Loucy (cell line): Measurements from ENCODE around the gene ERO1A.
A peak's percentile ranks its signal among the peaks of the same experiment; 100 is the strongest.

ENCODE experiments used
- H2AFZ ChIP-seq: fragments of 200-600 bp; sonication (generic); 2 replicates; pipeline ENCODE4 v1.6.0; 2016; ENCODE audit warnings: antibody characterized with exemption, mild to moderate bottlenecking, low read length, moderate library complexity
- H3F3A ChIP-seq: fragments of 200-600 bp; 2 replicates; pipeline ENCODE4 v1.6.0; 2016; ENCODE audit warnings: antibody characterized with exemption, low read depth, mild to moderate bottlenecking
- H3K27me3 ChIP-seq: fragments of 200-600 bp; sonication (generic); 2 replicates; pipeline ENCODE4 v1.6.1; 2014; ENCODE audit warnings: low read length, mild to moderate bottlenecking; ENCODE audit not compliant: insufficient read depth, poor library complexity, severe bottlenecking
- H3K36me3 ChIP-seq: fragments of 200-600 bp; sonication (generic); 2 replicates; pipeline ENCODE4 v1.6.1; 2016; ENCODE audit warnings: low read length; ENCODE audit not compliant: insufficient read depth
- H3K4me1 ChIP-seq: fragments of 200-600 bp; sonication (generic); 2 replicates; pipeline ENCODE4 v1.5.1; 2014; ENCODE audit warnings: low read length, mild to moderate bottlenecking; ENCODE audit not compliant: insufficient read depth, poor library complexity, severe bottlenecking
- H3K4me2 ChIP-seq: fragments of 200-600 bp; sonication (generic); 2 replicates; pipeline ENCODE4 v1.6.0; 2014; ENCODE audit warnings: antibody characterized with exemption, low read length, low read depth, mild to moderate bottlenecking; ENCODE audit not compliant: poor library complexity, severe bottlenecking
- H3K4me3 ChIP-seq: fragments of 200-600 bp; sonication (generic); 2 replicates; pipeline ENCODE4 v1.5.1; 2014; ENCODE audit warnings: low read length, mild to moderate bottlenecking, mixed read lengths; ENCODE audit not compliant: poor library complexity, severe bottlenecking
- H3K79me2 ChIP-seq: fragments of 200-600 bp; sonication (generic); 2 replicates; pipeline ENCODE4 v1.6.1; 2014; ENCODE audit warnings: low read length; ENCODE audit not compliant: insufficient read depth
- H3K9ac ChIP-seq: fragments of 200-600 bp; sonication (generic); 2 replicates; pipeline ENCODE4 v1.6.0; 2014; ENCODE audit warnings: mild to moderate bottlenecking, low read depth, low read length, moderate library complexity; ENCODE audit not compliant: poor library complexity, severe bottlenecking
- H3K9me2 ChIP-seq: fragments of 200-600 bp; sonication (generic); replicated peaks from 2 replicates; pipeline ENCODE4 v1.6.1; 2016; ENCODE audit warnings: low read depth, low read length, mixed read lengths
- H3K9me3 ChIP-seq: fragments of 200-600 bp; sonication (generic); 2 replicates; pipeline ENCODE4 v1.6.1; 2014; ENCODE audit warnings: mild to moderate bottlenecking, antibody characterized with exemption, low read length, low read depth; ENCODE audit not compliant: insufficient read depth
- H4K20me1 ChIP-seq: fragments of 200-600 bp; sonication (generic); 2 replicates; pipeline ENCODE4 v1.6.0; 2014; ENCODE audit warnings: antibody characterized with exemption, low read length, mild to moderate bottlenecking; ENCODE audit not compliant: insufficient read depth, poor library complexity, severe bottlenecking
- EZH2phosphoT487 ChIP-seq: fragments of 200-600 bp; IDR thresholded peaks from 2 replicates; pipeline ENCODE4 v1.6.1; 2018; ENCODE audit warnings: antibody characterized with exemption, mild to moderate bottlenecking, moderate library complexity, borderline replicate concordance
- TF ChIP-seq, protein P1 (sequence below): fragments of 200-600 bp; sonication (generic); conservative IDR thresholded peaks from 2 replicates; pipeline ENCODE4 v1.5.1; 2014; ENCODE audit warnings: mild to moderate bottlenecking, antibody characterized with exemption, low read length

Gene ERO1A

DNA sequence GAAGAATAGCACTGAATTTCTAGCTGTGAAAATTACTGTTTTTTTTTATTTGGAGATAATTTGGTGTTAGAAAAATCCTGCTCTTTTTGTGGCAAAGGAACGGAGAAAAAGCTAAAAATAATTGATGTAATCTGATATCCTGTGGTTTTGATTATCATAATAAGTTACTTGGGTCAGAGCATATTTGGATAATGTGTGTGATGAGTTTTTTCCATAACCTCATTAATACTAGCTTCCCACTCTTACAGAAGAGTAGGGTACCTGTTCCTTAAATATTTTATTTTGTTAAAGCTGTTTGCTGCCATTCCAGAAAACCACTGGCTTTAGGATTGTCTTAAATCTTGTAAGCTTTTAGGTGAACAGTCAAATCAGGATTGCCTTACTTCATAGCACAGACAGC, 16.3 kb upstream of the ERO1A start:
- no peaks in the 10 kb centered on the region for H3K27me3 ChIP-seq
- TF ChIP-seq, protein P1, sequence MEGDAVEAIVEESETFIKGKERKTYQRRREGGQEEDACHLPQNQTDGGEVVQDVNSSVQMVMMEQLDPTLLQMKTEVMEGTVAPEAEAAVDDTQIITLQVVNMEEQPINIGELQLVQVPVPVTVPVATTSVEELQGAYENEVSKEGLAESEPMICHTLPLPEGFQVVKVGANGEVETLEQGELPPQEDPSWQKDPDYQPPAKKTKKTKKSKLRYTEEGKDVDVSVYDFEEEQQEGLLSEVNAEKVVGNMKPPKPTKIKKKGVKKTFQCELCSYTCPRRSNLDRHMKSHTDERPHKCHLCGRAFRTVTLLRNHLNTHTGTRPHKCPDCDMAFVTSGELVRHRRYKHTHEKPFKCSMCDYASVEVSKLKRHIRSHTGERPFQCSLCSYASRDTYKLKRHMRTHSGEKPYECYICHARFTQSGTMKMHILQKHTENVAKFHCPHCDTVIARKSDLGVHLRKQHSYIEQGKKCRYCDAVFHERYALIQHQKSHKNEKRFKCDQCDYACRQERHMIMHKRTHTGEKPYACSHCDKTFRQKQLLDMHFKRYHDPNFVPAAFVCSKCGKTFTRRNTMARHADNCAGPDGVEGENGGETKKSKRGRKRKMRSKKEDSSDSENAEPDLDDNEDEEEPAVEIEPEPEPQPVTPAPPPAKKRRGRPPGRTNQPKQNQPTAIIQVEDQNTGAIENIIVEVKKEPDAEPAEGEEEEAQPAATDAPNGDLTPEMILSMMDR: no peak
- no peak for TF ChIP-seq EZH2phosphoT487
- H3F3A ChIP-seq: no peaks in the 10 kb centered on the region
- peak overlapping the region; percentile 28 for H3K4me3 ChIP-seq
- peaks cover 59% of the 10 kb centered on the region for H3K79me2 ChIP-seq
- H3K9me2 ChIP-seq: no peaks in the 10 kb centered on the region
- H3K4me1 ChIP-seq: peaks cover 43% of the 10 kb centered on the region
- no peak overlapping the region for H2AFZ ChIP-seq
- peaks cover 61% of the 10 kb centered on the region for H3K36me3 ChIP-seq
- H3K9ac ChIP-seq: no peak overlapping the region
- H3K4me2 ChIP-seq: peak overlapping the region; percentile 89
- H3K9me3 ChIP-seq: no peaks in the 10 kb centered on the region
- H4K20me1 ChIP-seq: peaks cover 45% of the 10 kb centered on the region

DNA sequence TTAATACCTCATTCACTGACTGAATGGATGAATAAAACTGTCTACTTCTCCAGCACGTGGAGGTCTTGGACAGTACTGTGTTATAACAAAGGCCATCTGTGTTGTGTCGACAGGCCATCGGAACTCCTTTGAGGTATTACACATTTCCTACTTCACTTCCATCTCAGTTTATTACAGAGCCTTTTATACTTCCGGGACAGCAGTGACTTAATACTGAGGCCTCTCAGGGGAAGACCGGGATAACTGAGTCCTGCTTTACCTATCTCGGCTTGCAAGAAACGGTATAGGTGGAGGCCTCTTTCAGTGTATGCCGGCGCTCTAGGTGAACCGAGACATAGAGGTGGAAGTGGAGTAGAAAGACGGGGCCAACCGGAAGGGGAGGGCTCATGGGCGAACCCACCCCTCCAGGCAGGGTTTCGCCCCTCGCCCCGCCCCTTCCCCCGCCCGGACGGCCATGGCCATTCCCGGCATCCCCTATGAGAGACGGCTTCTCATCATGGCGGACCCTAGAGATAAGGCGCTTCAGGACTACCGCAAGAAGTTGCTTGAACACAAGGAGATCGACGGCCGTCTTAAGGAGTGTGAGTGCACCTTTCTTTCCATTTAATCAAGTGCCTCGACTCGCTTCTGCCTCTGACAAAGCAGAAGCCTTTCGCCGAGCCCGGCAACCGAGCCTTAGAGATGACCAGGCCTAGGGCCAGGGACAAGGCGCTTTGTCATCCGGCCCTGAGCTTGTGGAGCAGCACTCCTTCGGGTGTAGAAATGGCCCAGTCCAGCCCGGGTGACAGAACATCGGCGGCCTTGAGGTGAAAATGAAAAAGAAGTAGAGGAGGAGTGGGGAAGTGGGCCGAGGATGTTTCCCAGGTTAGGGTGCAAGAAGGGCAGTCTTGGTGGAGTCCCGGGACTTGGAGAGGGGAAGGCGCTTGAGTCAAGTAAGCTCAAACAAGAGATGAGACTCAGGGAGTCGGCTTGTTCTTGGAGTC, 11.7 kb upstream of the ERO1A start, which contains the start of gene PSMC6:
TSS of gene PSMC6 (plus strand) at position 477 of the 983 bp plus-strand sequence. CDS start at position 497, 20 bp downstream.
- peak within 1 kb of the TSS; percentile 85 for H2AFZ ChIP-seq
- H3K27me3 ChIP-seq: no peaks in the 10 kb centered on the region
- H3K4me3 ChIP-seq: peak within 1 kb of the TSS; percentile 89
- no peaks in the 10 kb centered on the region for H3K9me2 ChIP-seq
- H3K9me3 ChIP-seq: no peaks in the 10 kb centered on the region
- H3K79me2 ChIP-seq: peaks cover 50% of the 10 kb centered on the region
- H3F3A ChIP-seq: no peaks in the 10 kb centered on the region
- peaks cover 45% of the 10 kb centered on the region for H4K20me1 ChIP-seq
- peak within 1 kb of the TSS; percentile 89 for H3K4me2 ChIP-seq
- no peak for TF ChIP-seq EZH2phosphoT487
- TF ChIP-seq, protein P1: no peak
- H3K4me1 ChIP-seq: peaks cover 45% of the 10 kb centered on the region
- peaks cover 20% of the 10 kb centered on the region for H3K36me3 ChIP-seq
- peak within 1 kb of the TSS; percentile 86 for H3K9ac ChIP-seq

DNA sequence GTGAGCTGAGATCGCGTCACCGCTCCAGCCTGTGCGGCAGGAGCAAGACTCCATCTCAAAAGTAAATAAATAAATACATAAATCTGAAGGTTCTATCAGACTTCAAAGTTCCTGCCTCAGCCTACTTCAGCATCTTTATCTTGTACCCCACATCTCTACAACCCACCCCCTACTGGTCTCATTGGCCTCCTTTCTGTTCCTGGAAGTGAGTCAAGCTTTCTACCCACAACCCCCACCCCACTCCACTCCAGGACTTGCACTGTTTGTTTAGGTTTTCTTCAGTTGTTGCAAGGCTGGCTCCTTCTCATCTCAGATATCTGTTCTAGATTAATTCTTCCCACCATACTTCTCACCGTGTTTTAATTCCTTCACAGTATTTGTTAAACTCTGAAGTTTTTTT, 10.9 kb upstream of the ERO1A start:
- Histone ChIP-seq H2AFZ (peak overlapping the region; percentile 71; the same call in 1 of the 2 replicates), H3K9ac (peak overlapping the region; percentile 86), H3K36me3 (peaks cover 13% of the 10 kb centered on the region), H3F3A (no peaks in the 10 kb centered on the region), H3K9me2 (no peaks in the 10 kb centered on the region), H3K4me2 (peak overlapping the region; percentile 88), H3K4me1 (peaks cover 41% of the 10 kb centered on the region), H3K4me3 (peak overlapping the region; percentile 89), H3K79me2 (peaks cover 43% of the 10 kb centered on the region), H4K20me1 (peaks cover 39% of the 10 kb centered on the region), H3K9me3 (no peaks in the 10 kb centered on the region), H3K27me3 (no peaks in the 10 kb centered on the region)
- TF ChIP-seq, protein P1: peak; percentile 15; the same call in 1 of the 2 replicates
- TF ChIP-seq EZH2phosphoT487: no peak
